HEK293 (cell line): ENCODE measurements around the gene PTTG2.

Experiments
- CTCF ChIA-PET: fragments of 350-600 bp; formaldehyde crosslinking; extraction: SDS; loops from one replicate; lab custom pipeline; 2021; ENCODE audit warnings: antibody characterized with exemption; lab: Yijun Ruan, JAX
- POLR2A ChIA-PET: fragments of 300-600 bp; formaldehyde crosslinking; extraction: SDS; loops from one replicate; lab custom pipeline; 2020; ENCODE audit warnings: antibody characterized with exemption, inconsistent platforms; lab: Yijun Ruan, JAX
- H3K27ac ChIP-seq: fragments of 200-500 bp; sonication (Bioruptor generic); 2 replicates; pipeline ENCODE4 v1.5.1; 2014; ENCODE audit warnings: low read depth, low read length, control low read depth, inconsistent platforms; ENCODE audit errors: extremely low read depth
- H3K36me3 ChIP-seq, 2 experiments: fragments of 200-500 bp in 1 of 2; sonication (Bioruptor generic) in 1 of 2; 1 replicate in 1 of 2; 2 replicates in 1 of 2; pipeline ENCODE4 v1.5.1; 2014 to 2017; ENCODE audit warnings: inconsistent platforms in 2 of 2, low read length in 2 of 2; ENCODE audit not compliant: control insufficient read depth in 2 of 2, insufficient read depth in 1 of 2
- H3K4me1 ChIP-seq: fragments of 200-500 bp; sonication (Bioruptor generic); 2 replicates; pipeline ENCODE4 v1.5.1; 2014; ENCODE audit warnings: mild to moderate bottlenecking, low read length, inconsistent platforms; ENCODE audit not compliant: control insufficient read depth, insufficient read depth
- H3K4me3 ChIP-seq: 2 replicates; pipeline ENCODE4 v1.5.1; 2011; ENCODE audit warnings: low read depth, mild to moderate bottlenecking, control low read depth, low read length, moderate library complexity
- H3K9me3 ChIP-seq: fragments of 200-500 bp; sonication (Bioruptor generic); 2 replicates; pipeline ENCODE4 v1.5.1; 2014; ENCODE audit warnings: low read depth, low read length, inconsistent platforms; ENCODE audit not compliant: control insufficient read depth, insufficient read depth
- GLIS1 ChIP-seq: fragments of 450-650 bp; formaldehyde crosslinking; IDR thresholded peaks from 2 replicates; pipeline ENCODE4 v1.5.1; 2016; ENCODE audit warnings: missing biosample characterization, missing genetic modification characterization
- SCRT2 ChIP-seq: fragments of 450-650 bp; formaldehyde crosslinking; IDR thresholded peaks from 2 replicates; pipeline ENCODE4 v1.5.1; 2016; ENCODE audit warnings: missing biosample characterization, missing genetic modification characterization
- SP2 ChIP-seq: fragments of 450-650 bp; formaldehyde crosslinking; IDR thresholded peaks from 2 replicates; pipeline ENCODE4 v1.5.1; 2016; ENCODE audit warnings: missing biosample characterization, missing genetic modification characterization
- YY2 ChIP-seq: fragments of 450-650 bp; formaldehyde crosslinking; IDR thresholded peaks from 2 replicates; pipeline ENCODE4 v1.5.1; 2016; ENCODE audit warnings: missing biosample characterization, missing genetic modification characterization
- ZFP69B ChIP-seq: fragments of 450-650 bp; formaldehyde crosslinking; IDR thresholded peaks from 2 replicates; pipeline ENCODE4 v1.5.1; 2016; ENCODE audit warnings: missing biosample characterization, missing genetic modification characterization
- ZNF169 ChIP-seq: fragments of 450-650 bp; formaldehyde crosslinking; IDR thresholded peaks from 2 replicates; pipeline ENCODE4 v1.5.1; 2016; ENCODE audit warnings: missing biosample characterization, missing genetic modification characterization
- ZNF274 ChIP-seq, 2 experiments: fragments of 200-500 bp in 1 of 2; fragments of 450-650 bp in 1 of 2; sonication (Bioruptor generic) in 1 of 2; formaldehyde crosslinking in 1 of 2; IDR thresholded peaks; 2 replicates each; pipeline versions ENCODE4 v1.5.1 to v1.6.1; 2014 to 2016; ENCODE audit warnings: borderline replicate concordance in 1 of 2, inconsistent platforms in 1 of 2, low read length in 1 of 2, missing biosample characterization in 1 of 2, missing genetic modification characterization in 1 of 2
- ZNF311 ChIP-seq: fragments of 450-650 bp; formaldehyde crosslinking; IDR thresholded peaks from 2 replicates; pipeline ENCODE4 v1.5.1; 2017; ENCODE audit warnings: missing biosample characterization, missing genetic modification characterization, borderline replicate concordance
- ZNF354C ChIP-seq: fragments of 450-650 bp; formaldehyde crosslinking; IDR thresholded peaks from 2 replicates; pipeline ENCODE4 v1.5.1; 2016; ENCODE audit warnings: missing biosample characterization, missing genetic modification characterization, low read depth, borderline replicate concordance
- ZNF510 ChIP-seq: fragments of 450-650 bp; formaldehyde crosslinking; IDR thresholded peaks from 2 replicates; pipeline ENCODE4 v1.5.1; 2018; ENCODE audit warnings: mild to moderate bottlenecking, missing genetic modification characterization, missing biosample characterization; ENCODE audit not compliant: insufficient replicate concordance
- ZNF585B ChIP-seq: fragments of 450-650 bp; formaldehyde crosslinking; IDR thresholded peaks from 2 replicates; pipeline ENCODE4 v1.5.1; 2016; ENCODE audit warnings: missing biosample characterization, missing genetic modification characterization
- ZNF600 ChIP-seq: fragments of 450-650 bp; formaldehyde crosslinking; IDR thresholded peaks from 2 replicates; pipeline ENCODE4 v1.5.1; 2016; ENCODE audit warnings: missing biosample characterization, missing genetic modification characterization
- ZNF664 ChIP-seq: fragments of 450-650 bp; formaldehyde crosslinking; IDR thresholded peaks from 2 replicates; pipeline ENCODE4 v1.5.1; 2016; ENCODE audit warnings: missing biosample characterization, missing genetic modification characterization
- ZNF76 ChIP-seq: fragments of 450-650 bp; formaldehyde crosslinking; IDR thresholded peaks from 2 replicates; pipeline ENCODE4; 2016; ENCODE audit warnings: low read depth, missing biosample characterization, missing genetic modification characterization, borderline replicate concordance
- ZNF830 ChIP-seq: fragments of 450-650 bp; IDR thresholded peaks from 2 replicates; pipeline ENCODE4 v1.5.0; 2018; ENCODE audit warnings: missing biosample characterization, missing genetic modification characterization, low read depth, mild to moderate bottlenecking, moderate library complexity
- ZNF843 ChIP-seq: fragments of 450-650 bp; formaldehyde crosslinking; IDR thresholded peaks from 2 replicates; pipeline ENCODE4 v1.5.1; 2016; ENCODE audit warnings: missing biosample characterization, missing genetic modification characterization
- TF ChIP-seq, protein P1 (sequence below): fragments of 450-650 bp; formaldehyde crosslinking; IDR thresholded peaks from 2 replicates; pipeline ENCODE4 v1.5.1; 2016; ENCODE audit warnings: missing biosample characterization, missing genetic modification characterization
- TF ChIP-seq, protein P2 (sequence below): fragments of 450-650 bp; formaldehyde crosslinking; IDR thresholded peaks from 2 replicates; pipeline ENCODE4 v1.5.1; 2016; ENCODE audit warnings: missing biosample characterization, missing genetic modification characterization
- TF ChIP-seq, protein P3 (sequence below): fragments of 450-650 bp; formaldehyde crosslinking; IDR thresholded peaks from 2 replicates; pipeline ENCODE4 v1.5.1; 2016; ENCODE audit warnings: missing biosample characterization, missing genetic modification characterization, low read depth
- TF ChIP-seq, protein P4 (sequence below): fragments of 450-650 bp; formaldehyde crosslinking; IDR thresholded peaks from 2 replicates; pipeline ENCODE4 v1.5.1; 2016; ENCODE audit warnings: missing biosample characterization, missing genetic modification characterization

PTTG2 gene

DNA sequence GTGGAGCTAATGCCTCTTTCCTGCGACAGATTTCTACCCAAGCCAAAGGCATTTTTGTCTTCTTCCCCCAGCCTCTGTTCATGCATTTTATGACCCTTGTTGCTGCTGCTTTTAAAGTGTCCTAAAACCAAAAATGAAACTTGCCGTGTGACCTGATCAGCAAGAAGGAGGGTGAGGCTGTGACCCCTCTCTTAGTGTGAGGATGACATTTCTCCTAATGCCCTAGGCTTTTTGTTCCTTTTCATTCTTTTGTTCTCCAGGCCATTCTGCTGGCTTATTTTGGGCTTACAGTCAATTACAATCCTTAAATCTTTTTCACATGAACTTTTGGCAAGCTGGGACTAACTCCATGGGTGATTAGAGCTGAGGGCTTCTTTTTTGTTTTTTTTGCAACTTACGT, 34.4 kb downstream of the PTTG2 start (continued):
- TF ChIP-seq, protein P1, sequence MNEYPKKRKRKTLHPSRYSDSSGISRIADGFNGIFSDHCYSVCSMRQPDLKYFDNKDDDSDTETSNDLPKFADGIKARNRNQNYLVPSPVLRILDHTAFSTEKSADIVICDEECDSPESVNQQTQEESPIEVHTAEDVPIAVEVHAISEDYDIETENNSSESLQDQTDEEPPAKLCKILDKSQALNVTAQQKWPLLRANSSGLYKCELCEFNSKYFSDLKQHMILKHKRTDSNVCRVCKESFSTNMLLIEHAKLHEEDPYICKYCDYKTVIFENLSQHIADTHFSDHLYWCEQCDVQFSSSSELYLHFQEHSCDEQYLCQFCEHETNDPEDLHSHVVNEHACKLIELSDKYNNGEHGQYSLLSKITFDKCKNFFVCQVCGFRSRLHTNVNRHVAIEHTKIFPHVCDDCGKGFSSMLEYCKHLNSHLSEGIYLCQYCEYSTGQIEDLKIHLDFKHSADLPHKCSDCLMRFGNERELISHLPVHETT (tag by site-specific recombination), result no peak
- TF ChIP-seq ZNF311 (tag by site-specific recombination), result no peak
- no peak for TF ChIP-seq SP2 (tag by site-specific recombination)
- TF ChIP-seq, protein P2, sequence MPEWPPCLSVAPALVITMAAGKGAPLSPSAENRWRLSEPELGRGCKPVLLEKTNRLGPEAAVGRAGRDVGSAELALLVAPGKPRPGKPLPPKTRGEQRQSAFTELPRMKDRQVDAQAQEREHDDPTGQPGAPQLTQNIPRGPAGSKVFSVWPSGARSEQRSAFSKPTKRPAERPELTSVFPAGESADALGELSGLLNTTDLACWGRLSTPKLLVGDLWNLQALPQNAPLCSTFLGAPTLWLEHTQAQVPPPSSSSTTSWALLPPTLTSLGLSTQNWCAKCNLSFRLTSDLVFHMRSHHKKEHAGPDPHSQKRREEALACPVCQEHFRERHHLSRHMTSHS (tag by site-specific recombination), result no peak
- no peak for TF ChIP-seq ZNF585B (tag by site-specific recombination)

DNA sequence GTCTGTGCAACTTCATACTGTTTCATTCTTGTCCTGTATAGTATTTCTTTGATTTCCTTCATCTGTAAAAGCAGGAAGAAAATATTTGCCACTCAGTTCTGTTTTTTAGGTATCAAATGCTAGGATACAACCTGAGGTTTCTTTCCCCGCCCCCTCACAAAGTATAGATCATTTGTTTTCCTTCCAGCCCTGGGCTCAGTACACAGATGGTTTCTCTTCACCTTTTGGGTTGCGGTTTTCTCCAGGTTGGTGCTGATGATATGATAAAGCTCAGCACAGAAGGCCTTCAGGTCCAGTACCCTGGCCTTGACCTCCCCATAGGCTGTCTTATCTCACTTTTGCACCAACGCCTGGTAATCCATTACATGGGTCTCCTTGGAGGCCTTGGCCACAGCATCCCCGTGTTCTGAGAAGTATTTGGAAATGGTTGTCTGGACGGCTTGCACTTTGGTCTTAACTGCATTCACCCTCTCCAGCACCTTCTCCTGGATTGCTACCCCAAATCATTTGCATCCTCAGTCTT, 35.2 kb downstream of the PTTG2 start:
- no peaks in the 10 kb centered on the region for H3K9me3 ChIP-seq
- H3K4me1 ChIP-seq, result no peaks in the 10 kb centered on the region
- H3K4me3 ChIP-seq, result no peak overlapping the region
- TF ChIP-seq, protein P3, sequence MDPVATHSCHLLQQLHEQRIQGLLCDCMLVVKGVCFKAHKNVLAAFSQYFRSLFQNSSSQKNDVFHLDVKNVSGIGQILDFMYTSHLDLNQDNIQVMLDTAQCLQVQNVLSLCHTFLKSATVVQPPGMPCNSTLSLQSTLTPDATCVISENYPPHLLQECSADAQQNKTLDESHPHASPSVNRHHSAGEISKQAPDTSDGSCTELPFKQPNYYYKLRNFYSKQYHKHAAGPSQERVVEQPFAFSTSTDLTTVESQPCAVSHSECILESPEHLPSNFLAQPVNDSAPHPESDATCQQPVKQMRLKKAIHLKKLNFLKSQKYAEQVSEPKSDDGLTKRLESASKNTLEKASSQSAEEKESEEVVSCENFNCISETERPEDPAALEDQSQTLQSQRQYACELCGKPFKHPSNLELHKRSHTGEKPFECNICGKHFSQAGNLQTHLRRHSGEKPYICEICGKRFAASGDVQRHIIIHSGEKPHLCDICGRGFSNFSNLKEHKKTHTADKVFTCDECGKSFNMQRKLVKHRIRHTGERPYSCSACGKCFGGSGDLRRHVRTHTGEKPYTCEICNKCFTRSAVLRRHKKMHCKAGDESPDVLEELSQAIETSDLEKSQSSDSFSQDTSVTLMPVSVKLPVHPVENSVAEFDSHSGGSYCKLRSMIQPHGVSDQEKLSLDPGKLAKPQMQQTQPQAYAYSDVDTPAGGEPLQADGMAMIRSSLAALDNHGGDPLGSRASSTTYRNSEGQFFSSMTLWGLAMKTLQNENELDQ (tag by site-specific recombination), result no peak
- TF ChIP-seq ZNF274 (IDR thresholded peaks at IDR 0.05; ENCODE audit: low read length) (no peak), ZNF274 (tag by site-specific recombination; IDR thresholded peaks at IDR 0.05; ENCODE audit: borderline replicate concordance) (no peak), ZNF169 (tag by site-specific recombination) (no peak), ZFP69B (tag by site-specific recombination) (no peak), ZNF843 (tag by site-specific recombination) (no peak)
- TF ChIP-seq, protein P4, sequence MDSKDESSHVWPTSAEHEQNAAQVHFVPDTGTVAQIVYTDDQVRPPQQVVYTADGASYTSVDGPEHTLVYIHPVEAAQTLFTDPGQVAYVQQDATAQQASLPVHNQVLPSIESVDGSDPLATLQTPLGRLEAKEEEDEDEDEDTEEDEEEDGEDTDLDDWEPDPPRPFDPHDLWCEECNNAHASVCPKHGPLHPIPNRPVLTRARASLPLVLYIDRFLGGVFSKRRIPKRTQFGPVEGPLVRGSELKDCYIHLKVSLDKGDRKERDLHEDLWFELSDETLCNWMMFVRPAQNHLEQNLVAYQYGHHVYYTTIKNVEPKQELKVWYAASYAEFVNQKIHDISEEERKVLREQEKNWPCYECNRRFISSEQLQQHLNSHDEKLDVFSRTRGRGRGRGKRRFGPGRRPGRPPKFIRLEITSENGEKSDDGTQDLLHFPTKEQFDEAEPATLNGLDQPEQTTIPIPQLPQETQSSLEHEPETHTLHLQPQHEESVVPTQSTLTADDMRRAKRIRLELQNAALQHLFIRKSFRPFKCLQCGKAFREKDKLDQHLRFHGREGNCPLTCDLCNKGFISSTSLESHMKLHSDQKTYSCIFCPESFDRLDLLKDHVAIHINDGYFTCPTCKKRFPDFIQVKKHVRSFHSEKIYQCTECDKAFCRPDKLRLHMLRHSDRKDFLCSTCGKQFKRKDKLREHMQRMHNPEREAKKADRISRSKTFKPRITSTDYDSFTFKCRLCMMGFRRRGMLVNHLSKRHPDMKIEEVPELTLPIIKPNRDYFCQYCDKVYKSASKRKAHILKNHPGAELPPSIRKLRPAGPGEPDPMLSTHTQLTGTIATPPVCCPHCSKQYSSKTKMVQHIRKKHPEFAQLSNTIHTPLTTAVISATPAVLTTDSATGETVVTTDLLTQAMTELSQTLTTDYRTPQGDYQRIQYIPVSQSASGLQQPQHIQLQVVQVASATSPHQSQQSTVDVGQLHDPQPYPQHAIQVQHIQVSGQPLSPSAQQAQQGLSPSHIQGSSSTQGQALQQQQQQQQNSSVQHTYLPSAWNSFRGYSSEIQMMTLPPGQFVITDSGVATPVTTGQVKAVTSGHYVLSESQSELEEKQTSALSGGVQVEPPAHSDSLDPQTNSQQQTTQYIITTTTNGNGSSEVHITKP (tag by site-specific recombination), result no peak
- TF ChIP-seq, all 188 proteins: peak for 0
- ChIA-PET POLR2A (no interaction called here), CTCF (interaction anchor here (0.6 to 0.7 kb wide), 2 partner anchors 38 to 171 kb away, joined by 3 read pairs; no protein-coding TSS in a partner anchor)
- Histone ChIP-seq H3K36me3 (no peaks in the 10 kb centered on the region), H3K27ac (no peak overlapping the region)

DNA sequence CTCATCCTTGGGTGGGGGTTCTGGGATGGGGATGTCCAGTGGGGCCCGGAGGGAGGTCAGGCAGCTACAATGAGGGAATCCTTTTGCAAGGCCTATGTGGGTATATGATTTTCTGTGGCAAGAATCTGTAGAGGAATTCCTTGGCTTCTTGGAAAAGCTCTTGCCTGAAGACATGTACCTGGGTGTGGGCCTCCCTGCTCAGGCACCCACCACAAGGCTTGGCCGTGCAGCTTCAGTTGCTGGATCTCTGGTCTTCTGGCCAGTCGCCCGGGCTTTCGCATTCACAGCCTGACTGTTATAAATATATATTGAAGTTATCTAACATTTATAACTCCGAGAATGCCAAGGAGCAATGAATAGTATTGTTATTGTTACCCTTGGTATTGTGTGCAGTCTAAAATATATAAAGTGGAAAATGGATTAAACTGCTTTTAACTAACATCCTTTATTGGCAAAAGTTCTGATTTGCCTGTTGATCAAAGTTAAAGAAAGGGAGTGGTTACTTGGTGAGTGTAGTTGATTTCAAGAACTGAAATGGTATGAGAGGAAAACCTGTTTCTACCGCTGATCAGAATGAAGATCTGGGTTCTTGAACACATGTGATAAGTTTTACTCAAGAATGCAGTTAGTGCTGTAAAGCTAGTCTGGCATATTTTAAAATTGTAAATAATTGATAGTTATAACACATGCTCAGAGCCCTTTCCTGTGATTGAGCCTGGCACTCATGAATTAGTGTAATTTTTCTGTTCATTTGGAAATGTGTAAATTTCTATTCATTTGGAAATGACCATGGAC, 36.0 kb downstream of the PTTG2 start:
- CTCF ChIA-PET, result interaction anchor here (0.6 kb wide), 1 partner anchor 39 kb away, joined by 3 read pairs; no protein-coding TSS in a partner anchor
- POLR2A ChIA-PET, result no interaction called here
- TF ChIP-seq ZNF510 (tag by site-specific recombination), result no peak
- TF ChIP-seq ZNF600 (tag by site-specific recombination), result no peak
- TF ChIP-seq ZNF76 (tag by site-specific recombination), result no peak
- no peak for TF ChIP-seq SCRT2 (tag by site-specific recombination)
- TF ChIP-seq, protein P3 (tag by site-specific recombination), result no peak
- no peak for TF ChIP-seq ZNF830
- TF ChIP-seq YY2 (tag by site-specific recombination), result no peak
- TF ChIP-seq GLIS1 (tag by site-specific recombination), result no peak
- no peak for TF ChIP-seq ZNF354C (tag by site-specific recombination)
- TF ChIP-seq ZNF664, result no peak

More for the DNA sequence above, 36.0 kb downstream of the PTTG2 start:
- H3K27ac ChIP-seq, result no peak overlapping the region
- H3K4me3 ChIP-seq, result no peak overlapping the region
- no peaks in the 10 kb centered on the region for H3K4me1 ChIP-seq
- H3K36me3 ChIP-seq, result no peaks in the 10 kb centered on the region
- no peaks in the 10 kb centered on the region for H3K9me3 ChIP-seq
